ENCODE results near the gene ZBTB44. TPM values are rescaled to one million over a fixed set of nuclear protein-coding genes. Genes with fewer than 3 reads are reported as not detected.

The ZBTB44 gene
- total RNA-seq, 1 experiment from 2014 or later: 32.5 TPM

- Histone ChIP-seq H3K79me2 (ENCODE audit: insufficient read depth, low read length) (no peaks in the 10 kb centered on the region), H3K9me3 (ENCODE audit: control insufficient read depth in 1 of 2, insufficient read depth in 1 of 2, low read depth in 1 of 2, low read length in 2 of 2) (no peaks in the 10 kb centered on the region), H4K20me1 (ENCODE audit: insufficient read depth) (no peaks in the 10 kb centered on the region; the same call in 1 of the 2 replicates), H3K36me3 (ENCODE audit: control insufficient read depth in 1 of 2, insufficient read depth in 2 of 2, low read length in 2 of 2) (no peaks in the 10 kb centered on the region; a peak in 1 of 4 replicates), H3K4me2 (ENCODE audit: low read length) (no peak overlapping the region), H3K4me1 (ENCODE audit: control insufficient read depth in 1 of 2, insufficient read depth in 2 of 2, low read length in 2 of 2) (peaks cover 0 to 6% of the 10 kb centered on the region in 2 experiments; a peak in 1 of 4 replicates), H3K9me2 (ENCODE audit: insufficient read depth) (no peaks in the 10 kb centered on the region), H3K4me3 (replicated peaks in 1 of 2; ENCODE audit: low read depth in 1 of 2, low read length in 2 of 2) (no peak overlapping the region), H2AFZ (ENCODE audit: low read depth, low read length, poor library complexity, severe bottlenecking) (no peak overlapping the region), H3K9ac (ENCODE audit: low read length) (no peak overlapping the region), H3K27ac (ENCODE audit: low read depth, low read length) (no peak overlapping the region), H3K27me3 (ENCODE audit: insufficient read depth, low read length) (no peaks in the 10 kb centered on the region)
- ChIA-PET POLR2A (no interaction called here), CTCF (no interaction called here), RAD21 (ENCODE audit: low non-redundant PET in 1 of 2, low total read pairs in 2 of 2, uncharacterized antibody in 2 of 2, unreplicated experiment in 2 of 2) (no interaction called here)
- intact Hi-C loops (cut with micrococcal nuclease): loop anchor here (10.0 kb wide), 1 partner anchor 684 kb away; no protein-coding TSS in a partner anchor
- TF ChIP-seq FOSL1 (IDR thresholded peaks at IDR 0.05; ENCODE audit: low read depth): no peak
- no peak for TF ChIP-seq CEBPB (IDR thresholded peaks at IDR 0.05; ENCODE audit: low read depth)
- no peak for TF ChIP-seq TCF7L2 (IDR thresholded peaks at IDR 0.05; ENCODE audit: borderline replicate concordance, extremely low read depth, insufficient read depth, insufficient read length)
- TF ChIP-seq POLR2AphosphoS5 (IDR thresholded peaks at IDR 0.05; ENCODE audit: low read depth, low read length): no peak
- no peak for TF ChIP-seq CTCF (IDR thresholded peaks at IDR 0.05 in 2 of 3, conservative IDR thresholded peaks at IDR 0.05 in 1 of 3; ENCODE audit: borderline replicate concordance in 1 of 3, insufficient read depth in 1 of 3, low read depth in 2 of 3, low read length in 2 of 3)
- TF ChIP-seq SIN3A (IDR thresholded peaks at IDR 0.05; ENCODE audit: low read depth): no peak
- no peak for TF ChIP-seq ZNF274 (IDR thresholded peaks at IDR 0.05; ENCODE audit: low read depth, low read length)
- TF ChIP-seq MAX (IDR thresholded peaks at IDR 0.05): no peak
- no peak for TF ChIP-seq SRF (IDR thresholded peaks at IDR 0.05; ENCODE audit: low read depth)
- TF ChIP-seq JUND (IDR thresholded peaks at IDR 0.05): no peak
- TF ChIP-seq CBX3 (IDR thresholded peaks at IDR 0.05; ENCODE audit: low read depth): no peak
- no peak for TF ChIP-seq YY1 (IDR thresholded peaks at IDR 0.05; ENCODE audit: extremely low read depth, insufficient replicate concordance, low read depth, low read length)
- no peak for TF ChIP-seq ZFX (IDR thresholded peaks at IDR 0.05)
- TF ChIP-seq EZH2 (IDR thresholded peaks at IDR 0.05): no peak
- TF ChIP-seq, protein P1, sequence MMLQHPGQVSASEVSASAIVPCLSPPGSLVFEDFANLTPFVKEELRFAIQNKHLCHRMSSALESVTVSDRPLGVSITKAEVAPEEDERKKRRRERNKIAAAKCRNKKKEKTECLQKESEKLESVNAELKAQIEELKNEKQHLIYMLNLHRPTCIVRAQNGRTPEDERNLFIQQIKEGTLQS (IDR thresholded peaks at IDR 0.05): no peak
- TF ChIP-seq SP1 (IDR thresholded peaks at IDR 0.05; ENCODE audit: low read depth): no peak
- ATAC-seq (no peak), DNase-seq (ENCODE audit: low read depth, low spot score) (no peak)
- no TSS peak for BruUV-seq (replicated peaks)
Observed at GRCh38 chr11:130211144-130211543, 103.6 kb downstream of the ZBTB44 start.
